Esophagus muscularis mucosa (tissue), 4 donors: Measurements from ENCODE around the gene NRSN1. TPM values are rescaled to one million over a fixed set of nuclear protein-coding genes. Genes with fewer than 3 reads are reported as not detected.

Experiments used
- DNase-seq: peaks from one replicate; pipeline ENCODE4 v3.0.0-alpha.2; 2017; ENCODE audit errors: extremely low spot score
- H3K27ac ChIP-seq, 4 donors: fragments of 200-600 bp; sonication (generic); replicated peaks in 1 of 4; 1 replicate in 3 of 4; 2 replicates in 1 of 4; pipeline ENCODE4 v1.5.1; 2016 to 2019; ENCODE audit warnings: mild to moderate bottlenecking in 1 of 4
- H3K27me3 ChIP-seq, 4 donors: fragments of 200-600 bp; sonication (generic); one replicate each; pipeline versions ENCODE4 v1.5.1 to v1.6.0; 2016 to 2019
- H3K36me3 ChIP-seq, 4 donors: fragments of 200-600 bp; sonication (generic); one replicate each; pipeline ENCODE4 v1.5.1; 2016 to 2019
- H3K4me1 ChIP-seq, 4 donors: fragments of 200-600 bp; sonication (generic); one replicate each; pipeline ENCODE4 v1.5.1; 2016 to 2019
- H3K4me3 ChIP-seq, 4 donors: fragments of 200-600 bp; sonication (generic); 1 replicate in 2 of 4; 2 replicates in 2 of 4; pipeline ENCODE4 v1.5.1; 2016 to 2019; ENCODE audit warnings: mild to moderate bottlenecking in 4 of 4, moderate library complexity in 1 of 4
- H3K9me3 ChIP-seq, 4 donors: fragments of 200-600 bp; sonication (generic); 1 replicate in 3 of 4; 2 replicates in 1 of 4; pipeline ENCODE4 v1.5.1; 2016 to 2019
- CTCF ChIP-seq, 3 experiments: fragments of 200-600 bp in 2 of 3; fragments of 450-650 bp in 1 of 3; sonication (generic) in 2 of 3; IDR thresholded peaks; one replicate each; pipeline ENCODE4 v1.5.1; 2017 to 2019; ENCODE audit warnings: antibody characterized with exemption in 3 of 3, mild to moderate bottlenecking in 2 of 3, moderate library complexity in 1 of 3
- EP300 ChIP-seq: sonication (generic); formaldehyde crosslinking; IDR thresholded peaks from one replicate; pipeline ENCODE4 v1.6.1; 2017; ENCODE audit warnings: antibody characterized with exemption
- POLR2A ChIP-seq: fragments of 450-650 bp; IDR thresholded peaks from one replicate; pipeline ENCODE4 v1.6.1; 2017; ENCODE audit warnings: antibody characterized with exemption, moderate library complexity, mild to moderate bottlenecking, low read depth
- POLR2AphosphoS5 ChIP-seq, 2 donors: sonication (generic); formaldehyde crosslinking; IDR thresholded peaks; one replicate each; pipeline ENCODE4 v1.6.1; 2017; ENCODE audit warnings: antibody characterized with exemption in 2 of 2
- WGBS: methylation state at CpG from one replicate; pipeline ENCODE4 v1.1.5; 2018; 5-methylcytosine and 5-hydroxymethylcytosine counted together
- intact Hi-C: fragments of 100-400 bp; cut with DNase I; formaldehyde crosslinking; loops from one replicate; pipeline ENCODE4 v1.15.1; 2023
- total RNA-seq, 4 donors: library from RNA; depleted of rRNA; stranded (reverse); fragments of >200 nt; gene quantifications; one replicate each; pipeline versions ENCODE4 v1.1.0 to v1.2.1, GENCODE V29; 2016

NRSN1 gene
- total RNA-seq, 4 donors from 2014 or later: 0.11 to 1.2 (median 0.54) TPM

- Histone ChIP-seq H3K27ac (no peak overlapping the region), H3K9me3 (no peaks in the 10 kb centered on the region), H3K27me3 (no peaks in the 10 kb centered on the region), H3K4me3 (no peak overlapping the region), H3K4me1 (no peaks in the 10 kb centered on the region), H3K36me3 (no peaks in the 10 kb centered on the region)
- 84% methylated on average over 5 of the region's 5 CpGs for whole genome bisulfite sequencing
- intact Hi-C loops: no loop called here
- TF ChIP-seq EP300 (no peak), POLR2A (no peak), POLR2AphosphoS5 (IDR thresholded peaks at IDR 0.05) (no peak), CTCF (IDR thresholded peaks at IDR 0.05) (no peak)
- no peak for DNase-seq
These were observed 19.7 kb upstream of the NRSN1 start for GRCh38 chr6:24106291-24106690.

GRCh38 chr6:24107294-24107693, 18.7 kb upstream of the NRSN1 start:
- Histone ChIP-seq H3K27ac (no peak overlapping the region), H3K9me3 (no peaks in the 10 kb centered on the region), H3K4me3 (no peak overlapping the region), H3K27me3 (no peaks in the 10 kb centered on the region), H3K4me1 (no peaks in the 10 kb centered on the region), H3K36me3 (no peaks in the 10 kb centered on the region)
- TF ChIP-seq POLR2A: no peak
- TF ChIP-seq EP300: no peak
- no peak for TF ChIP-seq POLR2AphosphoS5 (IDR thresholded peaks at IDR 0.05)
- no peak for TF ChIP-seq CTCF (IDR thresholded peaks at IDR 0.05)
- WGBS: 80% methylated on average over 1 of the region's 1 CpG
- DNase-seq: no peak
- intact Hi-C loops: no loop called here

GRCh38 chr6:24108056-24108455, 18.0 kb upstream of the NRSN1 start:
- WGBS: 86% methylated on average over 6 of the region's 6 CpGs

GRCh38 chr6:24110417-24110816, 15.6 kb upstream of the NRSN1 start:
- no peaks in the 10 kb centered on the region for H3K36me3 ChIP-seq
- H3K4me1 ChIP-seq: no peaks in the 10 kb centered on the region
- no peak overlapping the region for H3K4me3 ChIP-seq
- DNase-seq: no peak
- no peak overlapping the region for H3K27ac ChIP-seq
- no peaks in the 10 kb centered on the region for H3K9me3 ChIP-seq
- no peaks in the 10 kb centered on the region for H3K27me3 ChIP-seq
- intact Hi-C loops: no loop called here
- 0% methylated on average over 1 of the region's 1 CpG for WGBS
- no peak for TF ChIP-seq POLR2AphosphoS5 (IDR thresholded peaks at IDR 0.05)
- TF ChIP-seq EP300: no peak
- no peak for TF ChIP-seq CTCF (IDR thresholded peaks at IDR 0.05)
- no peak for TF ChIP-seq POLR2A

More at GRCh38 chr6:24108056-24108455, 18.0 kb upstream of the NRSN1 start:
- H3K27ac ChIP-seq: no peak overlapping the region
- H3K9me3 ChIP-seq: no peaks in the 10 kb centered on the region
- TF ChIP-seq EP300 (no peak), POLR2AphosphoS5 (IDR thresholded peaks at IDR 0.05) (no peak), CTCF (IDR thresholded peaks at IDR 0.05) (no peak), POLR2A (no peak)
- H3K36me3 ChIP-seq: no peaks in the 10 kb centered on the region
- no peaks in the 10 kb centered on the region for H3K4me1 ChIP-seq
- intact Hi-C loops: no loop called here
- no peaks in the 10 kb centered on the region for H3K27me3 ChIP-seq
- no peak overlapping the region for H3K4me3 ChIP-seq
- no peak for DNase-seq

GRCh38 chr6:24113891-24114290, 12.1 kb upstream of the NRSN1 start:
- no peak overlapping the region for H3K27ac ChIP-seq
- H3K4me3 ChIP-seq: no peak overlapping the region
- no peak for TF ChIP-seq POLR2A
- TF ChIP-seq POLR2AphosphoS5 (IDR thresholded peaks at IDR 0.05): no peak
- TF ChIP-seq EP300: no peak
- DNase-seq: no peak
- H3K4me1 ChIP-seq: no peaks in the 10 kb centered on the region
- no peaks in the 10 kb centered on the region for H3K36me3 ChIP-seq
- no peaks in the 10 kb centered on the region for H3K9me3 ChIP-seq
- H3K27me3 ChIP-seq: no peaks in the 10 kb centered on the region
- intact Hi-C loops: no loop called here
